GM18909 (cell line): ENCODE results near the gene AKT1.
"Not testable (repeated sequence)": the region's sequence is repeated elsewhere in the genome, so short reads cannot be mapped to it uniquely, and the experiment has no call there.

ENCODE experiments used
- ATAC-seq: cut with Tn5 transposase; IDR thresholded peaks from one replicate; pipeline ENCODE4 v1.9.1; 2021; ENCODE audit warnings: mild to moderate bottlenecking; ENCODE audit not compliant: unreplicated experiment, poor library complexity

Gene AKT1

GRCh38 chr14:104794993-104795780 lies at the start of gene AKT1:
Gene AKT1 (minus strand): TSS chr14:104795748. CDS start chr14:104792643, 3,105 bp downstream.
- peak; percentile 33 for ATAC-seq

GRCh38 chr14:104845033-104845666 lies 49.6 kb upstream of the AKT1 start:
- no peak for ATAC-seq

GRCh38 chr14:104844306-104845032 lies 48.9 kb upstream of the AKT1 start:
- no peak for ATAC-seq

DNA sequence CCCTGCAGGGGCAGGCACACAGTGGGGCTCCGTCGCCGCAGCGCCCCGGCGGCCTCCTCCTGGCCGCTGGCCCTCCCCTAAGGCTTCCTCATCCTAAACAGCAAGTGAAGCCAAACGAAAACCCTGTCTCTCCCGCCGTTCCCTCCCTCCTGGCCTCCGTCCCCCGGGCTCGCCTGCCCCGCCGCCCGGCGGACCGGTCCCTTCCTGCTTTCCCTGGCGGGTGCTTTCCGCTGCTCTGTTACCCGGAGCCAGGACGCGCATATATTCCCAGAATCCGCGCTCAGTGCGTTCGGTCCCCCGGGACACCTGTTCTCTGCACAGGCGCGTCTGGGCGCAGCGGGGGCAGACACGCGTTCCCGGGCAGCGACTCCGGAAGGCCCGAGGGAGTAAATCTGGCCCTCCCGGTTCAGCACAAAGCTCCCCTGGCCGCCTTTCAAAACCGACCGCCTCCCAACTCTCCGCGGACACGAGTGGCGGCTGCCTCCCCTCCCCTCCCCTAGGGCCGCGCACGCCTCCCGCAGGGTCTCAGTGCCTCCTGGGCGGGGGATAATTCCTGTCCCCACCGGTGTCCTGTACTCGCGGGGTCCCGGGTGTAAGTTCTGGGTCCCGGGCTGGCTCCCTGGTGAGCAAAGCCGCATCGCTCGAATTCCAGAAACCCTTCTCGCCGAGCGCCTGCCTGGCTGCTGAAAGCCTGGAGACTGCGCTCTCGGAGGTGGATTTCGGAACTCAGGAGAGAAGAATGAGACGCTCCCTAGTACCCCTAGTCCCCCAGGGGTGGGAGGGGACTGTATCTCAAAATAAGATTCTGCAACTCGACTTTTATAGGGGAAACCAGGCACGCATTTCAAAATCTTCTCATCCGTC lies 48.1 kb upstream of the AKT1 start:
- ATAC-seq = no peak

GRCh38 chr14:104843006-104843405 lies 47.5 kb upstream of the AKT1 start:
- ATAC-seq = no peak

DNA sequence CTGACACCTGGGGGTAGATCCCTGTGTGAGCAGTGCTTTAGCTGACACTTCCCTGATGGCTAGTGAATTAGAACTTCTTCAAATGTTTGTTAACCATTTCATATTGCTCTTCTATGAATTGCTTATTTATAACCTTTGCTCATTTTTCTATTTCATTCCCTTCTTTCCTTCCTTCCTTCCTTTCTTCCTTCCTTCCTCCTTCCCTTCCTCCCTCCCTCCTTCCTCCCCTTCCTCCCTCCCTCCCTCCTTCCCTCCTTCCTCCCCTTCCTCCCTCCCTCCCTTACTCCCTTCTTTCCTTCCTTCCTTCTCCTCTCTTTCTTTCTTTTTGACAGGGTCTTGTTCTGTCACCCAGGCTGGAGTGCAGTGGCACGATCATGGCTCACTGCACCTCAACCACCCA lies 46.2 kb upstream of the AKT1 start:
- no peak for ATAC-seq

GRCh38 chr14:104836171-104836935 lies 40.8 kb upstream of the AKT1 start:
- ATAC-seq = not testable (repeated sequence)

DNA sequence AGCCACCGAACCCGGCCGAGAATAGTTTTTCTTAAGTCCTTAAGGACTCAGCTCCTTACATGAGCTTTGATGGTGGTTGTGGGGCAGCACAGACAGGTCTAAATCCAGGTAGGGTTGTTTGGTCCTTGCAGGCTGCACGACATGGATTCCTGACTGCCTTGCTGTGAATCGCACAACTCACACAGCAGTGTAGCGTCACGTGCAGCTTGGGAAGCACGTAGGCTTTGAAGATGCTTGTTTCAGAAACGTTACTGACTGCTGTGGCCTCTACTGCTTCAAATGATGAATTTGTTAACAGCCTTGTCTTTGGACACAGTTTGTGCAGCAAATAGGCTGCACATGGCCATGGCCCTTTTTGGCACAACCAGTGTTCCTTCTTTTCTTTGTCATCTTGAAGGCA lies 35.2 kb upstream of the AKT1 start:
- ATAC-seq = no peak

GRCh38 chr14:104827177-104828055 lies 31.9 kb upstream of the AKT1 start:
- no peak for ATAC-seq

GRCh38 chr14:104826861-104827176 lies 31.3 kb upstream of the AKT1 start:
- no peak for ATAC-seq

DNA sequence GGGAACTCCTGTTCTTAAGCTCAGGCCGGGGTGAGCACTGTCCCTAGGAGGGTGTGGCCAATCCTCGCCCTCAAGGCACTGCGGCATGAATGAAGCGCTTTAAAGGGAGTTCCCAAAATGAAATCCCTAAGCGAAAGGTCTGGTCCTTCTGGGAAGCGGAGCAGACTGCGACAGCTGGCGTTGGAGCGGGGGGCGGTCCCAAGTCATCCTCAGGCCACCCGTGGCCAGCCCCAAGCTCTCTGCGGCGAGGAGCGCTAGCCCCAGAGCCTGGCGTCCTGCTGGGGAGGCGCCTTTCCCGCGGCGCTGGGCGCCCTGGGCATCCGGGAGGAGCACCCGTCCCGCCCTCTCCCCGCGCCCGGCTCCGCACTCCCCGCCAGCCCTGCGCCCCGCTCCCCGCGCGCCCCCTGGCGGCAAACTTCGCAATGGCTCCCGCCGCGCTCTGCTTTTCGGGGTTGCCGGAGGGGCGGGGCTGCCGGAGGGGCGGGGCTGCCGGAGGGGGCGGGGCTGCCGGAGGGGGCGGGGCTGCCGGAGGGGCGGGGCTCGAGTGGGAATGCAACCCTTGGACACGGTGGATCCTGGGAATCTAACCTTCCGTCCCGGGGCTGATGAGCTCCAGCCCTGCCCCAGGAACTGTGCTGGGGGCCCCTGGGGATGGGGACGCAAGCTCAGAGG lies 30.8 kb upstream of the AKT1 start:
- peak; percentile 78 for ATAC-seq

DNA sequence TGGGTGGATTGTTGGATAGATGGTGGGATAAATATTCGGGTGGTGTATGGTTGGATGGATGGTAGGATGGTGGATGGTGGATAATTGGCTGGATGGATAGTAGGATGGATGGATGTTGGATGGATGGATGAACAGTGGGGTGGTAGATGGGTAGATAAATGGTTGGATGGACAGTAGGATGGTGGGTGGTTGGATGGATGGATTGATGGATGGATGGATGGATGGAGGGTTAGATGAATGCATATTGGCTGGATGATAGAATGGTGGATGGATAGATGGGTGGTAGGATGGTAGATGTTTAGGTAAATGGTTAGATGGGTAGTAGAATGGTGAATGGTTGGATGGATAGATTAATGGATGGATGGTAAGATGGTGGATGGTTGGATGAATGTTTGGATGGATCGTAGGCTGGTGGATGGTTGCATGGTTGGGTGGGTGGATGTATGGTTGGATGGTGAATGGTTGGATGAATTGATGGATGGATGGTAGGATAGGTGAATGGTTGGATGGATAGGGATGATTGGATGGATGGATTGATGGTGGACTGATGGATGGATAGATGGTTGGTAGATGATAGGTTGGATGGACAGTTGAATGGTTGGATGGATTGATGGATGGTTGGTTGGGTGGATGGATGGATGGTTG lies 28.9 kb upstream of the AKT1 start:
- ATAC-seq = no peak

DNA sequence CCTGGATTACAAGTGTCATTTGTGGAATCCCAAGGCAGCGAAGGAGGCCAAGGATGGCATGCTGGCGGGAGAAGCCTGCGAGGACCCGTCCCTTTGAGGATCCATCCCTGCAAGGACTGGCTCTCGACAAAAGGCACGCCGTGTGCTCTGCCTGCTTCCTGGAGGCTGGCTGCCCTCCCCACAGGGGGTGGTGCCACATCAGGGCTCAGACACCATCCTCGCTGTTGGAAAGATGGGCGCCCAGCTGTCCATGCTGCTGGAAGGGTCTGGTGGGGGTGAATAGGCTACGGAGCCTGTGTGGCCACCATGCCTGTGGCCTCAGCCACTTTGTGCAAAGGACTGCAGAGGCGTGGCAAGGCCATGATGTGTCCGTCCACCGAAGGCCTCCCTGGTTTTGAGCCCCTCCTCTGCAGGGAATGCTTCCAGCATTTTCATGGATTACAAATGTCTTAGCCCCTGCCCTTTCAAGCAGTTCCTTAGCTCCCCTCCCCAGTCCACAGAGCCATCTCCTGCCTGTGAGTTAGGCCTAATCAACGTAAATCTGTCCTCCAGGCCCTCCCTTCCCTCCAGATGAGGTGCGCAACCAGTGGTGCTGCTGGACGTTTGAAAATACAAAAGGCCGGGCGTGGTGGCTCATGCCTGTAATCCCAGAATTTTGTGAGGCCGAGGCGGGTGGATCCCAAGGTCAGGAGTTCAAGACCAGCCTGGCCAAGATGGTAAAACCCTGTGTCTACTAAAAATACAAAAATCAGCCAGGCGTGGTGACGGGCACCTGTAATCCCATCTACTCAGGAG lies 27.5 kb upstream of the AKT1 start:
- ATAC-seq = no peak

- ATAC-seq = no peak
These were observed 26.5 kb upstream of the AKT1 start for GRCh38 chr14:104821971-104822608.

DNA sequence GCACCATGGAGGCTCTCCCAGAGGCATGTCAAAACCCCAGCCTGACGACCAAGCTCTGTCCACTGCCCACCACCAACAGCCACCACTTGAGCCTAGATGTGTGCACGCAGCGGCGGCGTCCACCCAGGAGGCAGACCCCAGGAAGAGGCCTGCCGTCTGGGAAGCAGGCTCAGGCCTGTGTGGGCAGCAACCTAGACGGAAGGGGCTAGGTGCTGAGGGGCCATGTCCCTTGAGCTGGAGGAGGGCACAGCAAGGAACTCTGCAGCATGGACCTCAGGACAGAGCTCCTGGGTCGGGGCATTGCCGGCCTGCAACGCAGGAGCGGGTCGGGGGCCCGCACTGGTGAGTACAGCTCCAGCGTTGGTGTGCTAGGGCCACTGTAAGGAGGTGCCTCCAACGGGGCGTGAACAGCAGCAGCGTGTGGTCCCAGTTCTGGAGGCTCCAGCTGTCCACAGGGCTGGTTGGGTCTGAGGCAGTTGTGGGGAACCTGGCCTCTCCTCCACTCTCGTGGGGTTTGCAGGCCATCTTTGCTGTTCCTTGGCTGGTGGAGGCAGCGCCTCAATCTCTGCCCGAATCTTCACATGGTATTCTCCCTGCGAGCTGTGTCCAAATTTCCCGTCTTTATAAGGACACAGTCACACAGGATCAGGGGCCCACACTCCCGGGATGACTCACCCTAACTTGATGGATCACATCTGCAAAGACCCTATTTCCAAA lies 25.8 kb upstream of the AKT1 start:
- no peak for ATAC-seq

GRCh38 chr14:104820669-104821228 lies 25.2 kb upstream of the AKT1 start:
- ATAC-seq = no peak
